ENCODE results near the gene ADAMTSL3. TPM values are rescaled to one million over a fixed set of nuclear protein-coding genes. Genes with fewer than 3 reads are reported as not detected.

The ADAMTSL3 gene
- total RNA-seq, 1 experiment from 2014 or later: 0.05 TPM

- CTCF ChIA-PET: no interaction called here
- H3K4me2 ChIP-seq (ENCODE audit: low read length): no peak overlapping the region
- H4K20me1 ChIP-seq (ENCODE audit: insufficient read depth): no peaks in the 10 kb centered on the region
- no peak for TF ChIP-seq EZH2phosphoT487 (IDR thresholded peaks at IDR 0.05; ENCODE audit: borderline replicate concordance)
- no peak for TF ChIP-seq ZFX (IDR thresholded peaks at IDR 0.05)
- no peak for TF ChIP-seq CTCF (IDR thresholded peaks at IDR 0.05 in 2 of 3, conservative IDR thresholded peaks at IDR 0.05 in 1 of 3; ENCODE audit: borderline replicate concordance in 1 of 3, insufficient read depth in 1 of 3, low read depth in 2 of 3, low read length in 2 of 3)
- TF ChIP-seq MAX (IDR thresholded peaks at IDR 0.05): no peak
- TF ChIP-seq RAD21 (IDR thresholded peaks at IDR 0.05; ENCODE audit: low read depth): no peak
- TF ChIP-seq EGR1 (IDR thresholded peaks at IDR 0.05; ENCODE audit: low read depth): no peak
- no peak for TF ChIP-seq SP1 (IDR thresholded peaks at IDR 0.05; ENCODE audit: low read depth)
- TF ChIP-seq POLR2A (IDR thresholded peaks at IDR 0.05; ENCODE audit: borderline replicate concordance, extremely low read depth, insufficient read depth, insufficient read length): no peak
- no peak for TF ChIP-seq EZH2 (IDR thresholded peaks at IDR 0.05)
- TF ChIP-seq ZBTB33 (IDR thresholded peaks at IDR 0.05; ENCODE audit: extremely low read depth, insufficient replicate concordance, low read length): no peak
- TF ChIP-seq CEBPB (IDR thresholded peaks at IDR 0.05; ENCODE audit: low read depth): no peak
- no peak for TF ChIP-seq YY1 (IDR thresholded peaks at IDR 0.05; ENCODE audit: extremely low read depth, insufficient replicate concordance, low read depth, low read length)
- no peak overlapping the region for H3K27ac ChIP-seq (ENCODE audit: low read depth, low read length)
- no TSS peak for BruUV-seq (replicated peaks)
- POLR2A ChIA-PET: no interaction called here
- H3K9ac ChIP-seq (ENCODE audit: low read length): no peak overlapping the region
- H3K9me2 ChIP-seq (ENCODE audit: insufficient read depth): no peaks in the 10 kb centered on the region
- no peak overlapping the region for H3K4me3 ChIP-seq (replicated peaks in 1 of 2; ENCODE audit: low read depth in 1 of 2, low read length in 2 of 2)
- H3K9me3 ChIP-seq (ENCODE audit: control insufficient read depth in 1 of 2, insufficient read depth in 1 of 2, low read depth in 1 of 2, low read length in 2 of 2): no peaks in the 10 kb centered on the region
- intact Hi-C loops (cut with micrococcal nuclease): no loop called here
- H3K36me3 ChIP-seq (ENCODE audit: control insufficient read depth in 1 of 2, insufficient read depth in 2 of 2, low read length in 2 of 2): no peaks in the 10 kb centered on the region
- ATAC-seq (no peak), DNase-seq (ENCODE audit: low read depth, low spot score) (no peak)
- H2AFZ ChIP-seq (ENCODE audit: low read depth, low read length, poor library complexity, severe bottlenecking): no peak overlapping the region
- 0 out of 2 replicates have a peak, but pooled peaks cover 4% of the 10 kb centered on the region for H3K27me3 ChIP-seq (ENCODE audit: insufficient read depth, low read length)
- H3K79me2 ChIP-seq (ENCODE audit: insufficient read depth, low read length): no peaks in the 10 kb centered on the region
- peaks cover 7% of the 10 kb centered on the region in 2 experiments; a peak in 2 of 4 replicates for H3K4me1 ChIP-seq (ENCODE audit: control insufficient read depth in 1 of 2, insufficient read depth in 2 of 2, low read length in 2 of 2)
- RAD21 ChIA-PET (ENCODE audit: low non-redundant PET in 1 of 2, low total read pairs in 2 of 2, uncharacterized antibody in 2 of 2, unreplicated experiment in 2 of 2): no interaction called here
Measured at GRCh38 chr15:83853232-83853631, 199.3 kb downstream of the ADAMTSL3 start.

Data from HCT116 (cell line).